ENCODE data around the gene ATXN1.

- TF ChIP-seq EZH2phosphoT487 (conservative IDR thresholded peaks at IDR 0.05; ENCODE audit: low read length) (no peak), CTCF (IDR thresholded peaks at IDR 0.05; ENCODE audit: insufficient read depth, low read length, poor library complexity, severe bottlenecking) (no peak)
Measured at GRCh38 chr6:16306334-16306733, 454.9 kb downstream of the ATXN1 start.
